HL-60 (cell line): ENCODE results near the gene KCTD8.

Source experiments
- GABPA ChIP-seq: IDR thresholded peaks from 2 replicates; pipeline ENCODE4 v1.6.1; 2012; ENCODE audit warnings: low read depth
- POLR2AphosphoS5 ChIP-seq: IDR thresholded peaks from 2 replicates; pipeline ENCODE4 v1.6.1; 2012; ENCODE audit warnings: low read depth
- SPI1 ChIP-seq: IDR thresholded peaks from 2 replicates; pipeline ENCODE4 v1.6.1; 2012; ENCODE audit warnings: low read depth, mild to moderate bottlenecking, borderline replicate concordance
- TF ChIP-seq, protein P1 (sequence below): IDR thresholded peaks from one replicate; pipeline ENCODE4 v1.5.1; 2011; ENCODE audit warnings: low read length, control low read depth, inconsistent platforms; ENCODE audit not compliant: insufficient read depth
- TF ChIP-seq, protein P2 (sequence below): IDR thresholded peaks from 2 replicates; pipeline ENCODE4 v1.6.1; 2012; ENCODE audit warnings: low read depth; ENCODE audit not compliant: insufficient replicate concordance

DNA sequence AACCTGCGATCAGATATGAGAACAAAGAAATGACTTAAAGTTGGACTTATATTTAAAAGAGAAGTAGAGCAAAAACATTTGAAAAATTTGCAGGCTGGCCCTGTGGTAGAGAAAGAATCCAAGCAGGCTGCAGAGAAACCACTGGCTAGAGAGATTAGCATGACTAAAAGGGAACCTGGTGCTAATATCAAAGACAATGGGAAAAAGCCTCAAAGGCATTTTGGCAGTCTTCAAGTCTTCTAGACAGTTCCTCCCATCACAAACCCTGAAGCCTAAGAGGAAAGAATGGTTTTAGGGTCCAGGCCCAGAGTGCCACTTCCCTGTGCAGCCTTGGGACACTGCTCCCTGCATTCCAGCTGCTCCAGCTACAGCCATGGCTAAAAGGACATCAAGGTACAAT lies 33.4 kb downstream of the KCTD8 start:
- TF ChIP-seq, protein P1, sequence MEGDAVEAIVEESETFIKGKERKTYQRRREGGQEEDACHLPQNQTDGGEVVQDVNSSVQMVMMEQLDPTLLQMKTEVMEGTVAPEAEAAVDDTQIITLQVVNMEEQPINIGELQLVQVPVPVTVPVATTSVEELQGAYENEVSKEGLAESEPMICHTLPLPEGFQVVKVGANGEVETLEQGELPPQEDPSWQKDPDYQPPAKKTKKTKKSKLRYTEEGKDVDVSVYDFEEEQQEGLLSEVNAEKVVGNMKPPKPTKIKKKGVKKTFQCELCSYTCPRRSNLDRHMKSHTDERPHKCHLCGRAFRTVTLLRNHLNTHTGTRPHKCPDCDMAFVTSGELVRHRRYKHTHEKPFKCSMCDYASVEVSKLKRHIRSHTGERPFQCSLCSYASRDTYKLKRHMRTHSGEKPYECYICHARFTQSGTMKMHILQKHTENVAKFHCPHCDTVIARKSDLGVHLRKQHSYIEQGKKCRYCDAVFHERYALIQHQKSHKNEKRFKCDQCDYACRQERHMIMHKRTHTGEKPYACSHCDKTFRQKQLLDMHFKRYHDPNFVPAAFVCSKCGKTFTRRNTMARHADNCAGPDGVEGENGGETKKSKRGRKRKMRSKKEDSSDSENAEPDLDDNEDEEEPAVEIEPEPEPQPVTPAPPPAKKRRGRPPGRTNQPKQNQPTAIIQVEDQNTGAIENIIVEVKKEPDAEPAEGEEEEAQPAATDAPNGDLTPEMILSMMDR: no peak
- TF ChIP-seq POLR2AphosphoS5 (no peak), GABPA (no peak), SPI1 (no peak)
- TF ChIP-seq, protein P2, sequence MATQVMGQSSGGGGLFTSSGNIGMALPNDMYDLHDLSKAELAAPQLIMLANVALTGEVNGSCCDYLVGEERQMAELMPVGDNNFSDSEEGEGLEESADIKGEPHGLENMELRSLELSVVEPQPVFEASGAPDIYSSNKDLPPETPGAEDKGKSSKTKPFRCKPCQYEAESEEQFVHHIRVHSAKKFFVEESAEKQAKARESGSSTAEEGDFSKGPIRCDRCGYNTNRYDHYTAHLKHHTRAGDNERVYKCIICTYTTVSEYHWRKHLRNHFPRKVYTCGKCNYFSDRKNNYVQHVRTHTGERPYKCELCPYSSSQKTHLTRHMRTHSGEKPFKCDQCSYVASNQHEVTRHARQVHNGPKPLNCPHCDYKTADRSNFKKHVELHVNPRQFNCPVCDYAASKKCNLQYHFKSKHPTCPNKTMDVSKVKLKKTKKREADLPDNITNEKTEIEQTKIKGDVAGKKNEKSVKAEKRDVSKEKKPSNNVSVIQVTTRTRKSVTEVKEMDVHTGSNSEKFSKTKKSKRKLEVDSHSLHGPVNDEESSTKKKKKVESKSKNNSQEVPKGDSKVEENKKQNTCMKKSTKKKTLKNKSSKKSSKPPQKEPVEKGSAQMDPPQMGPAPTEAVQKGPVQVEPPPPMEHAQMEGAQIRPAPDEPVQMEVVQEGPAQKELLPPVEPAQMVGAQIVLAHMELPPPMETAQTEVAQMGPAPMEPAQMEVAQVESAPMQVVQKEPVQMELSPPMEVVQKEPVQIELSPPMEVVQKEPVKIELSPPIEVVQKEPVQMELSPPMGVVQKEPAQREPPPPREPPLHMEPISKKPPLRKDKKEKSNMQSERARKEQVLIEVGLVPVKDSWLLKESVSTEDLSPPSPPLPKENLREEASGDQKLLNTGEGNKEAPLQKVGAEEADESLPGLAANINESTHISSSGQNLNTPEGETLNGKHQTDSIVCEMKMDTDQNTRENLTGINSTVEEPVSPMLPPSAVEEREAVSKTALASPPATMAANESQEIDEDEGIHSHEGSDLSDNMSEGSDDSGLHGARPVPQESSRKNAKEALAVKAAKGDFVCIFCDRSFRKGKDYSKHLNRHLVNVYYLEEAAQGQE: no peak
